Esophagus muscularis mucosa (tissue), 4 donors: ENCODE results near the gene CCL17.

Source experiments
- CTCF ChIP-seq, 3 experiments: fragments of 200-600 bp in 2 of 3; fragments of 450-650 bp in 1 of 3; sonication (generic) in 2 of 3; IDR thresholded peaks; one replicate each; pipeline ENCODE4 v1.5.1; 2017 to 2019; ENCODE audit warnings: antibody characterized with exemption in 3 of 3, mild to moderate bottlenecking in 2 of 3, moderate library complexity in 1 of 3
- EP300 ChIP-seq: sonication (generic); formaldehyde crosslinking; IDR thresholded peaks from one replicate; pipeline ENCODE4 v1.6.1; 2017; ENCODE audit warnings: antibody characterized with exemption
- POLR2A ChIP-seq: fragments of 450-650 bp; IDR thresholded peaks from one replicate; pipeline ENCODE4 v1.6.1; 2017; ENCODE audit warnings: antibody characterized with exemption, moderate library complexity, mild to moderate bottlenecking, low read depth
- POLR2AphosphoS5 ChIP-seq, 2 donors: sonication (generic); formaldehyde crosslinking; IDR thresholded peaks; one replicate each; pipeline ENCODE4 v1.6.1; 2017; ENCODE audit warnings: antibody characterized with exemption in 2 of 2

GRCh38 chr16:57434003-57434402, 29.4 kb downstream of the CCL17 start:
- TF ChIP-seq POLR2A (no peak), CTCF (IDR thresholded peaks at IDR 0.05) (no peak), EP300 (no peak), POLR2AphosphoS5 (IDR thresholded peaks at IDR 0.05) (no peak)
